Measurements from ENCODE around the gene NEURL1.

The NEURL1 gene

DNA sequence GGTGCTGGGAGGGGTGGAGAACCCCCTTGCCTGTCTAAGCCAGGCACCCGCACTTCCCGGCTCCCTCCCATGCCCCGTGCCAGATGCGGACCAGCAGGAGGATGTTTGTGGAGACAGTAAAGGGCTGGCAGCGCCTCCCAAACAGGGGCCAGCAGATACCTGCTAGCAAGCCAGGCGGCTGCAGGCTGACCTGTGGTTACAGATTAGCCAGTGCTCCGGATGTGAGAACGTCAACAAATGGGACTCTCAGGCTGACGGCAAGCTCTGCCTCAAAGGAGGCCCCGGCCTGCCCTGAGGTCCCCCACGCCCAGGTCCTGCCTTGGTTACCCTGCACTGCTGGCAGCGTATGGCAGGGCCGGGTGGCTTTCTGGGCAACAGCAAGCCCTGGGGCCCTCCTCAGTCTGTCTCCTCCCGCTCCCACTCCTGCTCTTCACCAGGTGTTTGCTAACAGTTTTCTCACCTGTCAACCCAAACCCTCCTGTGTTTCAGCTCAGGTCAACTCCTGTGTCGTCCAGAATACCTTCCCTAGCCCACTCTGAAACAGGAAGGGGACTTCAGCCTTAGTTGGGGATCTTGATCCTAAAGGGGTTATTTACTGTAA, 85.4 kb downstream of the NEURL1 start:
- TF ChIP-seq, protein P1, sequence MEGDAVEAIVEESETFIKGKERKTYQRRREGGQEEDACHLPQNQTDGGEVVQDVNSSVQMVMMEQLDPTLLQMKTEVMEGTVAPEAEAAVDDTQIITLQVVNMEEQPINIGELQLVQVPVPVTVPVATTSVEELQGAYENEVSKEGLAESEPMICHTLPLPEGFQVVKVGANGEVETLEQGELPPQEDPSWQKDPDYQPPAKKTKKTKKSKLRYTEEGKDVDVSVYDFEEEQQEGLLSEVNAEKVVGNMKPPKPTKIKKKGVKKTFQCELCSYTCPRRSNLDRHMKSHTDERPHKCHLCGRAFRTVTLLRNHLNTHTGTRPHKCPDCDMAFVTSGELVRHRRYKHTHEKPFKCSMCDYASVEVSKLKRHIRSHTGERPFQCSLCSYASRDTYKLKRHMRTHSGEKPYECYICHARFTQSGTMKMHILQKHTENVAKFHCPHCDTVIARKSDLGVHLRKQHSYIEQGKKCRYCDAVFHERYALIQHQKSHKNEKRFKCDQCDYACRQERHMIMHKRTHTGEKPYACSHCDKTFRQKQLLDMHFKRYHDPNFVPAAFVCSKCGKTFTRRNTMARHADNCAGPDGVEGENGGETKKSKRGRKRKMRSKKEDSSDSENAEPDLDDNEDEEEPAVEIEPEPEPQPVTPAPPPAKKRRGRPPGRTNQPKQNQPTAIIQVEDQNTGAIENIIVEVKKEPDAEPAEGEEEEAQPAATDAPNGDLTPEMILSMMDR (IDR thresholded peaks at IDR 0.05; ENCODE audit: low read depth, low read length) = no peak
- H3K4me3 ChIP-seq (ENCODE audit: low read depth, low read length) = no peak overlapping the region

DNA sequence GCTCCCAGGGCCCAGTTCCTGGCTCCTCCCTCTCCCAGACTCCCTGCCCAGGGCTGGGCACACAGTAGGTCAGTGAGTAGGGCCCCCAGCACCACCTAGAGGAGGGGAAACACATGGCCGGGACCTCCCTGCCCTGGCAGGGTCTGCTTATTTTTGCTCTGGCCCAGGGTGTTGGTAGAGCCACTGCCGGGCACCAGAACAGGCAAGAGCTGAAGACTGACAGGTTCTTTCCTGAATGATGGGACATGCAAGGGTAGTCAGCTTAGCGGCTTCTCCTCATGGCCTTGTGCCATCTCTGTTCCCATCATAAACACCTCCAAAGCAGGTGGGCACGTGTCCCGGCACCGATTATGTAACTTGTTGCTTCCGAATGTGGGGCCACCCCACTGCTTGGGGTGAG, 86.5 kb downstream of the NEURL1 start:
- no peak overlapping the region for H3K4me3 ChIP-seq (ENCODE audit: low read depth, low read length)
- TF ChIP-seq, protein P1 (IDR thresholded peaks at IDR 0.05; ENCODE audit: low read depth, low read length) = no peak

DNA sequence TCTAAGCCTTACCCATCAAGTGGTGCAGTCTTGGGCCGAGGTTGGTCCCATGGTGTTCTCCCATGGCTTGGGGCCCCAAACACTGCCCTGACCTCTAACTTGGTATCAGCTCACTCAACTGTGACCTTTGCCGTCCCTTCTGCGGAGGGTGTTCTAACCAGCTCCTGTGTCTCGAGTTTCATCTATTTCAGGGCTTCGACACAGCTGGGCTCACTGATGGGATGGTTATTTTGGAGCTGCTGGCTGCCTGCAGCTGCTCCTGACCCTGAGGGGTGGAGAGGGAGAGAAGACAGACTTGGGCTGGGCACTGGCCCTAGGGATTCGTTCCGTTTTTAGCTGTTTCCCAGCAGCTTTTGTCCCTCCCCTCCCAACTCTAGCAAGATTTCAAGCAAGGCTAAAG, 86.9 kb downstream of the NEURL1 start:
- TF ChIP-seq, protein P1 (IDR thresholded peaks at IDR 0.05; ENCODE audit: low read depth, low read length) = no peak
- no peak overlapping the region for H3K4me3 ChIP-seq (ENCODE audit: low read depth, low read length)

DNA sequence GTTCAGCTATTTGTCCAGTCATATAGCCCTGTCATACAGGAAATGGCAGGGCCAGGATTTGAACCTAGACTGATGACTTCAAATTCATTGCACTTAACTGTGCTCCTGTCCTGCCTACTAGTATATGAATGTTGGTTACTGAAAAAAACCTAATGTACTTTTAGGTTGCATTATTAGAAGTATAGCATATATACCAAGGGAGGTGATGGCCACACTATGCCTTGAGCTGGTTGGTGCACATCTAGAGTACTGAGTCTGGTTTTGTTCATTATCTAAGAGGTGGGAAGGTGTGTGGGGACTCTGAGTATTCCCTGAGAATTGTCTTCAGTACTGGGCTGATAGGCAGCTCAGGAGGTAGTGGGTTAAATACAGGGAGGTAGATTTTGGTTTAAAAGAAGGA, 88.0 kb downstream of the NEURL1 start:
- TF ChIP-seq, protein P1 (IDR thresholded peaks at IDR 0.05; ENCODE audit: low read depth, low read length) = no peak
- H3K4me3 ChIP-seq (ENCODE audit: low read depth, low read length) = no peak overlapping the region

DNA sequence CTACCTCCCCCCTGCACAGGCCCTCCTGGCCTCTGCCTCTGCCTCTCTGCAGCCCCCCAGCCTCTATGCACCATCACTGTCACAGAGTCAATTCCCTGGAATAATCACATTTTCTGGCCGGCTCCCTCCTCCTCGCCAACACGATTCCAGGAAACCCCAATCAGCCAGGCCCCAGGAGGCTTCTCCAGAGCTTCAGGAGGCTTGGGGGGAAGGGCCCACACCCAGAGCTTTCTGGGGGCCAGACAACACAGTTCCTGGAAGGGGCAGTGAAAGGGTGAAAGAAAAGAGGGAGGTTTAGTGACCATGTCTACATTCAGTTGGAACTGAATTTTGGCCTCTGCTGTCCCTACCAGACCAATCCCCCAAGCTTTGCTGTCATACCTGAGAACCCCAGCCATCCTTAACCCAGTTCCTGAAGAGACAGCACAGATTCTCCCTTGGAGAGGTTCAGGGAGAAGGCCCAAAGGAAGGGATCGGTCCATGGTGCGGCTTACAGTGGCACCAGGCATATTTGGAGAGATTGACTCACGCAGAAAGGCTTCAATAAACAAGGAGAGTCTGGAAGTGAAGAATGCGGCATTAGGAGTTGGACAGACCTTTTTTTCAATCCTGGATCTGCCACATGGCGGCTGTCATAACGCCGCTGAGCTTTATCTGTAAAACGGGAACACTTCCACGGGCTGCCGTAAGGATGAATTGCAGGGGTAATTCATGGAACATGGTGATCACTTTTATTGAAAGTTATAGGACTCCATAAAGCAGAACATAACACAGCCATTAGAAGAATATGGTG, 89.0 kb downstream of the NEURL1 start:
- H3K4me3 ChIP-seq (ENCODE audit: low read depth, low read length) = no peak overlapping the region
- TF ChIP-seq, protein P1 (IDR thresholded peaks at IDR 0.05; ENCODE audit: low read depth, low read length) = no peak

DNA sequence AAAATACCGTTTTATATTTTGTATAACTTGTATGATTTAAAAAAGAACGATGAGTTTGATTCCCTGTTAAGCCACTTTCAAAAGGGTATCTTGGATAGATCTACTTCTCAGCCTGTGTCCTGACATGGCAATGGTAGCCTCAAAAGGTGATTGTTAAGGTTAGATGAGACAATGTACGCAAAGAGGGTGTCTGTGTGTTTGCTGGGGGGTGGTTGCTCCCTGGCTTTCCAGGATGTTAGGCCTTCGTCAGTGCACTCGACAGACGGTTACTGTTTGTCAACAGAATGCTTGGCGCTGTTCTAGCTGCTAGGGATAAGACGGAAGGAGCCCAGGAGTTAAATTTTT, 90.3 kb downstream of the NEURL1 start:
- TF ChIP-seq, protein P1 (IDR thresholded peaks at IDR 0.05; ENCODE audit: low read depth, low read length) = no peak
- H3K4me3 ChIP-seq (ENCODE audit: low read depth, low read length) = no peak overlapping the region

DNA sequence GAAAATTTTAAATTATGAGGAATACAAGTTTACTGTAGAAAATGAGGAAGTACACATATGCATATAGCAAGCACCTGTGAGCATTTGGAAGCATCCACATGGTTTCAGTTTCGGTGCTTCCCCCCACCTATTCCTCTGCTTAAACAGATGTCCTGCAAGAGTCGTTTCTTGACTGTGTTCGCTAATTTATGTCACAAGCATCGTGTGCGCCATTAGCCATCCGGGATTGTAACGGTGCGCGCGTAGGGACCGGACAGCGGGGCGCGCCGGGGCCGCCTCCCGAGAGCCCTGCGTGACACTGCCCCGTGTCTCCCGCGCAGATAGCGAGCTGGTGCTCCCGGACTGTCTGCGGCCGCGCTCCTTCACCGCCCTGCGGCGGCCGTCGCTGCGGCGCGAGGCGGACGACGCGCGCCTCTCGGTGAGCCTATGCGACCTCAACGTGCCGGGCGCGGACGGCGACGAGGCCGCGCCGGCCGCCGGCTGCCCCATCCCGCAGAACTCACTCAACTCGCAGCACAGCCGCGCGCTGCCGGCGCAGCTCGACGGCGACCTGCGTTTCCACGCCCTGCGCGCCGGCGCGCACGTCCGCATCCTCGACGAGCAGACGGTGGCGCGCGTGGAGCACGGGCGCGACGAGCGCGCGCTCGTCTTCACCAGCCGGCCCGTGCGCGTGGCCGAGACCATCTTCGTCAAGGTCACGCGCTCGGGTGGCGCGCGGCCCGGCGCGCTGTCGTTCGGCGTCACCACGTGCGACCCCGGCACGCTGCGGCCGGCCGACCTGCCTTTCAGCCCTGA, 90.9 kb downstream of the NEURL1 start:
- H3K4me3 ChIP-seq (ENCODE audit: low read depth, low read length) = no peak overlapping the region
- TF ChIP-seq, protein P1 (IDR thresholded peaks at IDR 0.05; ENCODE audit: low read depth, low read length) = no peak

All from WI38 (cell line).